HG03097 (cell line): ENCODE data around the gene QSOX1.

Experiments
- ATAC-seq: cut with Tn5 transposase; IDR thresholded peaks from one replicate; pipeline ENCODE4 v1.9.1; 2021; ENCODE audit not compliant: unreplicated experiment, low FRiP score

The QSOX1 gene

GRCh38 chr1:180231936-180232335 is 77.3 kb downstream of the QSOX1 start:
- no peak for ATAC-seq

- no peak for ATAC-seq
Measured at GRCh38 chr1:180232521-180233043, 77.9 kb downstream of the QSOX1 start.

- no peak for ATAC-seq
Measured at GRCh38 chr1:180233191-180234011, 78.7 kb downstream of the QSOX1 start.

- ATAC-seq, result no peak
Measured at GRCh38 chr1:180234369-180235076, 79.9 kb downstream of the QSOX1 start.

- ATAC-seq, result no peak
Measured at GRCh38 chr1:180235077-180235501, 80.4 kb downstream of the QSOX1 start.

- ATAC-seq, result no peak
Measured at GRCh38 chr1:180235502-180236239, 81.0 kb downstream of the QSOX1 start.

GRCh38 chr1:180236698-180237509 is 82.2 kb downstream of the QSOX1 start:
- ATAC-seq, result no peak

- ATAC-seq, result no peak
Measured at GRCh38 chr1:180237869-180238476, 83.3 kb downstream of the QSOX1 start.

GRCh38 chr1:180238675-180239074 is 84.0 kb downstream of the QSOX1 start:
- ATAC-seq, result no peak

- ATAC-seq, result no peak
Measured at GRCh38 chr1:180239145-180240096, 84.8 kb downstream of the QSOX1 start.

GRCh38 chr1:180241716-180242544 is 87.3 kb downstream of the QSOX1 start:
- ATAC-seq, result no peak

GRCh38 chr1:180243517-180244221 is 89.0 kb downstream of the QSOX1 start:
- no peak for ATAC-seq

- ATAC-seq, result no peak
Measured at GRCh38 chr1:180244840-180245239, 90.2 kb downstream of the QSOX1 start.

GRCh38 chr1:180246579-180246978 is 91.9 kb downstream of the QSOX1 start:
- ATAC-seq, result no peak

- no peak for ATAC-seq
Measured at GRCh38 chr1:180247061-180247460, 92.4 kb downstream of the QSOX1 start.

- no peak for ATAC-seq
Measured at GRCh38 chr1:180247580-180247979, 92.9 kb downstream of the QSOX1 start.

- no peak for ATAC-seq
Measured at GRCh38 chr1:180248176-180248575, 93.5 kb downstream of the QSOX1 start.
